ENCODE results near the gene USP37. TPM values are rescaled to one million over a fixed set of nuclear protein-coding genes. Genes with fewer than 3 reads are reported as not detected.

Gene USP37
- total and polyA plus RNA-seq, 2 of the 4 experiments (the other 2 are of a cell fraction): 1.6 to 6.5 TPM

- Histone ChIP-seq H3K27me3 (ENCODE audit: control insufficient read depth, insufficient read depth, low read length) (no peaks in the 10 kb centered on the region), H3K9me3 (ENCODE audit: control insufficient read depth, insufficient read depth, low read length) (no peaks in the 10 kb centered on the region), H4K91ac (ENCODE audit: insufficient read depth, low read depth, low read length) (no peak overlapping the region), H4K8ac (ENCODE audit: low read depth in 2 of 2, low read length in 2 of 2) (no peak overlapping the region), H2BK20ac (ENCODE audit: low read depth, low read length) (no peak overlapping the region), H2AK5ac (ENCODE audit: low read depth, low read length) (no peak overlapping the region), H2BK120ac (ENCODE audit: low read depth, low read length) (no peak overlapping the region), H3K56ac (ENCODE audit: extremely low read depth, insufficient read depth, low read length) (no peak overlapping the region), H3K4me1 (ENCODE audit: control insufficient read depth, insufficient read depth, low read length) (no peaks in the 10 kb centered on the region; the same call in 1 of the 2 replicates), H2AFZ (replicated peaks; ENCODE audit: low read length, poor library complexity) (no peak overlapping the region), H3K27ac (ENCODE audit: insufficient read depth, low read length) (no peak overlapping the region), H3K36me3 (ENCODE audit: control insufficient read depth, insufficient read depth, low read length) (peaks cover 5% of the 10 kb centered on the region), H3K4me3 (ENCODE audit: insufficient read depth, low read depth, low read length) (peak overlapping the region; percentile 59; the same call in 1 of the 2 replicates), H2BK5ac (ENCODE audit: low read depth, low read length, poor library complexity, severe bottlenecking) (peak overlapping the region; percentile 94), H4K5ac (ENCODE audit: low read depth, low read length) (no peak overlapping the region), H4K20me1 (ENCODE audit: insufficient read depth, low read length) (peaks cover 18% of the 10 kb centered on the region; the same call in 1 of the 2 replicates), H3K79me1 (ENCODE audit: low read depth in 1 of 2, low read length in 2 of 2) (peaks cover 6 to 60% of the 10 kb centered on the region in 2 experiments), H3K4me2 (ENCODE audit: low read depth, low read length) (peak overlapping the region; percentile 91), H3K4ac (ENCODE audit: low read depth, low read length) (0 out of 2 replicates have a peak overlapping the region, but pooled peaks have one; percentile 21), H3K23ac (ENCODE audit: low read depth, low read length) (peak overlapping the region; percentile 79), H2AK9ac (replicated peaks; ENCODE audit: low read depth, low read length, poor library complexity) (no peak overlapping the region), H3K14ac (replicated peaks; ENCODE audit: low read depth, low read length) (peak overlapping the region; percentile 79; the same call in 1 of the 2 replicates), H3K9me1 (ENCODE audit: insufficient read depth, low read length) (no peaks in the 10 kb centered on the region), H3K18ac (ENCODE audit: low read depth, low read length) (no peak overlapping the region), H3K9ac (ENCODE audit: low read depth, low read length) (no peak overlapping the region; the same call in 1 of the 2 replicates), H2BK15ac (ENCODE audit: low read depth, low read length) (no peak overlapping the region)
- no peak for ATAC-seq (ENCODE audit: low read depth)
- dilution Hi-C loops (cut with HindIII; ENCODE audit: low sequenced_read_pairs, unreplicated experiment) (no loop called here), intact Hi-C loops (cut with micrococcal nuclease) (loop anchor here (5.0 kb wide), 1 partner anchor 36 kb away; the partner anchor contains the start of gene PLCD4), in situ Hi-C loops (cut with MboI; ENCODE audit: low sequenced_read_pairs) (no loop called here)
- BruUV-seq (replicated peaks): no TSS peak
- CTCF ChIA-PET: interaction anchor here (0.6 kb wide), 1 partner anchor 160 kb away, joined by 4 read pairs; no protein-coding TSS in a partner anchor
- peak; percentile 66 for DNase-seq
- TF ChIP-seq CHD1 (IDR thresholded peaks at IDR 0.05; ENCODE audit: low read depth, low read length): no peak
- TF ChIP-seq BHLHE40 (IDR thresholded peaks at IDR 0.05; ENCODE audit: low read depth, low read length): no peak
- 0 out of 2 replicates have a peak, but pooled peaks have one; percentile 23 for TF ChIP-seq POLR2A (IDR thresholded peaks at IDR 0.05; ENCODE audit: low read depth, low read length)
- no peak for TF ChIP-seq MAZ (IDR thresholded peaks at IDR 0.05; ENCODE audit: borderline replicate concordance, low read depth, low read length)
- TF ChIP-seq NFE2L2 (IDR thresholded peaks at IDR 0.05; ENCODE audit: low read depth, low read length): no peak
- no CpG with 5 or more reads among the region's 6 CpGs for WGBS, 2 experiments (ENCODE audit: extremely low coverage in 2 of 2, insufficient read length in 1 of 2)
- POLR2A ChIA-PET (ENCODE audit: unreplicated experiment): no interaction called here
Observed at GRCh38 chr2:218570850-218571249, 2.7 kb upstream of the USP37 start.

Data from IMR-90 (cell line).